ENCODE data around the gene CHRNB4. TPM values are rescaled to one million over a fixed set of nuclear protein-coding genes. Genes with fewer than 3 reads are reported as not detected.

Gene CHRNB4
- total RNA-seq, 1 donor from 2014 or later = 3.2 TPM

DNA sequence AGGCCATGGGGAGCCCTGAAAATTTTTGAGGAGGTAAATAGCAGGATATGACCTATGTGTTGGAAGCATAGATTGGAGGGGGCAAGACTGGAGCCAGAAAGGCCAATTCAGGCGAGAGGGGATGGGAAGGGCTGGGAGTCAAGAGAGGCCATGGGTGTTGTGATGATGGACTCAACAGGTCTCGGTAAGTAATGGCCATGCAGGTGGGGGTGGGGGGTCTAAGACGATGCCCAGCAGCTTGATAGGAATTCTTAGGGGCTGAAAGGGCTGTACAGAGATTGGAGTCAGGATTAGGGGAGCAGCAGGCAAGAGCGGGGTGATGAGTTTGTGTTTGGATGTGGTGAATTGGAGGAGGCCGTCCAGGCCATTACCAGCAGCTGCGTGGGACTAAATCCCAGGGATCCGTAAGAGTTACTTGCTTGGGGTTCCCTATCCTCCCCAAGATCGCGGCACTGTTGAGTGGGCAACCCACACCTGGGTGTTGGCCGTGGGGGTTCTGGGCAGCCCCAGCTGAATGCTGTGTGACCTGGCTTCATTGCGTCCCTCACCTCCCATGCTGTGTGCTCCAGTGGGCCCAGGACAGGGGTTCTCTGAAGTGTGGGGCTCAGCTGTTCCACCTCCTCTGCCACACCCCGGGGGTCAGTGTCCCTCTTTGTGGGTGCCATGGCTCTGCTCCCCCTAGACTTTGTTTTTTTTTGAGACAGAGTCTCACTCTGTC lies 41.8 kb upstream of the CHRNB4 start:
- peak overlapping the region; percentile 77 for H3K27ac Mint-ChIP-seq
- H3K9me3 Mint-ChIP-seq = no peaks in the 10 kb centered on the region
- peaks cover 69% of the 10 kb centered on the region for H3K4me1 Mint-ChIP-seq

DNA sequence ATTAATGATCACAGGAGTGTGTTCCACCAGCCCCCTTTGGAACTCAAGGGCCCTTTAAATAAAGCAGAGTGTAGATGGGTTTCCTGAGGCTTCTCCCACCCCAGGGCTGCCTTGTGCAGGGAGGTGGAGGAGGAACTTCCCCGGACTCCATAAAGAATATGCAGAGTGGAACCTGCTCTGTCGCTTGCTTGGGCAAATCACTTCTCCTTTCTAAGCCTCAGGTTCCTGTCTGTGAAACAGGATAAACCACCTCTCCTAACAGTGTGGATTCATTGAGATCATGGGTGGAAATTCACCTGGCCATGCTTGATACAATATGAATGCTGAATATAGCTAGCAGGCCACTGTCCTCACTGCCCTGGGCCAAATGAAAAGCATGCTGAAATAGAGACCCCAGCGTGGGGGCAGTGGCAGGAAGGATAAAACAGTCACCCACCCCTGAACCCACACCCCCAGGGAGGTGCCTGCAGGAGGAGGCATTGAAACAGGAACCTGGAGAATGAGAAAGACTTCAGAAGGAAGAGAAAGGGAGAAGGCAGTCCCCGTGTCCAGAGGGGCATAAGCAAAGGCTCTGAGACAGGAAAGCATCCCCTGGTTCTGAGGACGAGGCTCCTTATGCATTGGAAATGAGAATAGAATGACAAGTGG lies 41.1 kb upstream of the CHRNB4 start:
- H3K9me3 Mint-ChIP-seq = no peaks in the 10 kb centered on the region
- H3K36me3 Mint-ChIP-seq = no peaks in the 10 kb centered on the region
- no peaks in the 10 kb centered on the region for H3K27me3 Mint-ChIP-seq (ENCODE audit: low read depth)
- H3K4me3 Mint-ChIP-seq = no peak overlapping the region
- peaks cover 63% of the 10 kb centered on the region for H3K4me1 Mint-ChIP-seq
- peak overlapping the region; percentile 77 for H3K27ac Mint-ChIP-seq
- TF ChIP-seq, protein P1, sequence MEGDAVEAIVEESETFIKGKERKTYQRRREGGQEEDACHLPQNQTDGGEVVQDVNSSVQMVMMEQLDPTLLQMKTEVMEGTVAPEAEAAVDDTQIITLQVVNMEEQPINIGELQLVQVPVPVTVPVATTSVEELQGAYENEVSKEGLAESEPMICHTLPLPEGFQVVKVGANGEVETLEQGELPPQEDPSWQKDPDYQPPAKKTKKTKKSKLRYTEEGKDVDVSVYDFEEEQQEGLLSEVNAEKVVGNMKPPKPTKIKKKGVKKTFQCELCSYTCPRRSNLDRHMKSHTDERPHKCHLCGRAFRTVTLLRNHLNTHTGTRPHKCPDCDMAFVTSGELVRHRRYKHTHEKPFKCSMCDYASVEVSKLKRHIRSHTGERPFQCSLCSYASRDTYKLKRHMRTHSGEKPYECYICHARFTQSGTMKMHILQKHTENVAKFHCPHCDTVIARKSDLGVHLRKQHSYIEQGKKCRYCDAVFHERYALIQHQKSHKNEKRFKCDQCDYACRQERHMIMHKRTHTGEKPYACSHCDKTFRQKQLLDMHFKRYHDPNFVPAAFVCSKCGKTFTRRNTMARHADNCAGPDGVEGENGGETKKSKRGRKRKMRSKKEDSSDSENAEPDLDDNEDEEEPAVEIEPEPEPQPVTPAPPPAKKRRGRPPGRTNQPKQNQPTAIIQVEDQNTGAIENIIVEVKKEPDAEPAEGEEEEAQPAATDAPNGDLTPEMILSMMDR (IDR thresholded peaks at IDR 0.05; ENCODE audit: unreplicated experiment) = no peak
- DNase-seq (ENCODE audit: low spot score in 2 of 2, unreplicated experiment in 2 of 2) = no peak

More for the DNA sequence above, 41.8 kb upstream of the CHRNB4 start:
- no peak for DNase-seq (ENCODE audit: low spot score in 2 of 2, unreplicated experiment in 2 of 2)
- no peaks in the 10 kb centered on the region for H3K36me3 Mint-ChIP-seq
- no peak overlapping the region for H3K4me3 Mint-ChIP-seq
- TF ChIP-seq, protein P1 (IDR thresholded peaks at IDR 0.05; ENCODE audit: unreplicated experiment) = no peak
- no peaks in the 10 kb centered on the region for H3K27me3 Mint-ChIP-seq (ENCODE audit: low read depth)

DNA sequence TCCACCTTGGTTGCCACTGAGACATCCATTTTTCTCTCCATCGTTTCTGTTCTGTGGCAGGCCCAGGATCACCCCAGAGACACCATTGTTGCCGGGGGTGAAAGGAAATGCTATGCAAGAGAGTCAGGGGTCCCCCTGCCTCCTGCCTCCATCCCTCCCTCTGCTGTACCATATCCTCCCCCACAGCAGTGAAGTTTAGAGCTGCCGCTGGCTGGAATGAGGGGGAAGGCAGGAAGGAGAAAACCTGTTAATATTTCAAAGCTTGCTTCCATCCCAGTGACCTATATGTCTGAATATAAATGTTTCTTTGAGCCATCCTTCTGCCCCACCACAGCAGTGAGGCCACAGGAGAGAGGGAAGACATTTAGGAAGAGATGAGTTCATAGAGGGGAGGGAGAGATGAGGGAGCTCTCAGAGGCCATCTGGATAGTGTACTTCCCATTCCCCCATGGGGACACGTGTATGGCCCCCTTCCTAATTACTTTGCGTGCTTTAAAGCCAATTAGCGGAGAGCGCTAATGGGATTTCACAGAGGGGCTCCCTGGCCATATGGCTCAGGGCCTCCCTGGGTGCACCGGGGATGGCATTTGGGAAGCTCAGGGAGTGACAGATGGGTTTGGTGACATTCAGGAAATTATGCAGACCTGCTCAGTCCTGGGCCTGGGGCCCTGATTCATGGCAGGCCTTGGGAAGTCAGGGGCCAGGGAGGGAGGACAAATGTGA lies 40.4 kb upstream of the CHRNB4 start:
- no peaks in the 10 kb centered on the region for H3K27me3 Mint-ChIP-seq (ENCODE audit: low read depth)

DNA sequence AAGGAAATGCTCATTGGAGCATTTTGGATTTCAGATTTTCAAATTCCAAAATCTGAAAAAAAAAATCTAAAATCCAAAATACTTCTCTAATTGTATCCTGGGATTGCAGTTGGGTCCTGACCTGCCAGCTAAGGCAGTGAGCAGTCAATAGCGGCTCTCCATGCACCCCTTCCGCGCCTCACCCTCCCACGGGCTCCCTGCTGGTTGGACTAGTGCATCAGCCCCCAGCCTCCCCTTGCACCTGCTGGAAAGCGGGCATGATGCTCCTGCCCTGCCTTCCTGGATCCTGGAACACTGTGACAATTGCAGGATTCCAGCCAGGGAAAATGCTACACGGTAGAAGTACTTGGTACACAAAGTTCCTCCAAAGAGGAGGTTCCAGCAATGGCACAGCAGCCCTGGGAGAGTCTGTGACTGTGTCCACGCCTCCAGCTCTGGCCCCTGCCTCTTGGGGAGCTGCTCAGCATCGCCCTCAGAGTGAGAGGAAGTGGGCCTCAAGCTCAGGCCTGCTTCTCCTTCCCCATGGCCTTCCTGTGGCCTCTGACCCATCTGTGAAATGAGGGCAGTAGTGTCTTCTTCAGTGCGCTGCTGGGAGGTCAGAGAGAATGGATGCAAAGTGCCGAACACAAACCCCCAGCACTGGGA lies 39.5 kb upstream of the CHRNB4 start:
- Mint-ChIP-seq H3K9me3 (no peaks in the 10 kb centered on the region), H3K36me3 (no peaks in the 10 kb centered on the region), H3K4me3 (no peak overlapping the region), H3K27ac (peak overlapping the region; percentile 30), H3K4me1 (peaks cover 47% of the 10 kb centered on the region), H3K27me3 (ENCODE audit: low read depth) (no peaks in the 10 kb centered on the region)
- no peak for DNase-seq (ENCODE audit: low spot score in 2 of 2, unreplicated experiment in 2 of 2)
- TF ChIP-seq, protein P1 (IDR thresholded peaks at IDR 0.05; ENCODE audit: unreplicated experiment) = no peak

More for the DNA sequence above, 40.4 kb upstream of the CHRNB4 start:
- H3K36me3 Mint-ChIP-seq = no peaks in the 10 kb centered on the region
- peaks cover 56% of the 10 kb centered on the region for H3K4me1 Mint-ChIP-seq
- H3K9me3 Mint-ChIP-seq = no peaks in the 10 kb centered on the region
- TF ChIP-seq, protein P1 (IDR thresholded peaks at IDR 0.05; ENCODE audit: unreplicated experiment) = no peak
- DNase-seq (ENCODE audit: low spot score in 2 of 2, unreplicated experiment in 2 of 2) = no peak
- no peak overlapping the region for H3K4me3 Mint-ChIP-seq
- peak overlapping the region; percentile 18 for H3K27ac Mint-ChIP-seq

DNA sequence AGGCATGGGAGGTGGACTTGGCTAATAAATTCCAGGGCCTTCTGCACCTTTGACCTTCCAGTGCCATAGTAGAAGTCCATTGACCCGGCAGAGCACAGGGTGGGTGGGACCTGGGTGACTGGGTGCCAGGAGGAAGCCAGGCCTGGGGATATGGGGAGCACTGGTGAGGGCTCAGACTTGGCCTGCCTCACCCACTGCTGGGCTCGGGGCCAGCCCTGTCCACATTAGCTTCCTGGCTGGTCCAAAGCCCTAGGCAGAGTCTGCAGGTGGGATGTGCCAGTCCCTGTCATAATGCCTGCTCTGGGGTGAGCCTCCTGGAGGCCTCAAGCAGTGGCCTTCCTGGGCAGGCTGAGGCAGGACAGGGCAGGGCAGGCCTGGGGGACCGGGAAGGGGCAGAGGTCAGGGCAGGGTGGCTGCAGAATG lies 38.1 kb upstream of the CHRNB4 start:
- H3K9me3 Mint-ChIP-seq = no peaks in the 10 kb centered on the region
- TF ChIP-seq, protein P1 (IDR thresholded peaks at IDR 0.05; ENCODE audit: unreplicated experiment) = no peak
- no peak overlapping the region for H3K4me3 Mint-ChIP-seq
- peaks cover 38% of the 10 kb centered on the region for H3K4me1 Mint-ChIP-seq
- no peaks in the 10 kb centered on the region for H3K27me3 Mint-ChIP-seq (ENCODE audit: low read depth)
- no peaks in the 10 kb centered on the region for H3K36me3 Mint-ChIP-seq
- no peak overlapping the region for H3K27ac Mint-ChIP-seq
- DNase-seq (ENCODE audit: low spot score in 2 of 2, unreplicated experiment in 2 of 2) = no peak

Data from mesothelial cell of epicardium (in vitro differentiated cells).